ENCODE data around the gene TMEM243.

The TMEM243 gene

GRCh38 chr7:87154166-87154565 lies 65.4 kb downstream of the TMEM243 start:
- no peak for DNase-seq (ENCODE audit: low read depth)
- TF ChIP-seq CTCF (IDR thresholded peaks at IDR 0.05; ENCODE audit: low read depth, low read length) = no peak
- no peak for TF ChIP-seq MAX (IDR thresholded peaks at IDR 0.05; ENCODE audit: low read depth, low read length)
- TF ChIP-seq POLR2A (IDR thresholded peaks at IDR 0.05; ENCODE audit: extremely low read depth, insufficient read length) = no peak
- TF ChIP-seq MYC (IDR thresholded peaks at IDR 0.05; ENCODE audit: low read depth, low read length) = no peak
- H3K4me3 ChIP-seq (ENCODE audit: low read depth, low read length) = peak overlapping the region; percentile 71

GRCh38 chr7:87152897-87153641 lies 66.5 kb downstream of the TMEM243 start:
- TF ChIP-seq POLR2A (IDR thresholded peaks at IDR 0.05; ENCODE audit: extremely low read depth, insufficient read length) (no peak), MYC (IDR thresholded peaks at IDR 0.05; ENCODE audit: low read depth, low read length) (no peak; the same call in 1 of the 2 replicates), MAX (IDR thresholded peaks at IDR 0.05; ENCODE audit: low read depth, low read length) (no peak), CTCF (IDR thresholded peaks at IDR 0.05; ENCODE audit: low read depth, low read length) (no peak)
- H3K4me3 ChIP-seq (ENCODE audit: low read depth, low read length) = peak overlapping the region; percentile 71
- DNase-seq (ENCODE audit: low read depth) = peak; percentile 51

- H3K4me3 ChIP-seq (ENCODE audit: low read depth, low read length) = peak within 1 kb of the TSS; percentile 71
- peak; percentile 97 for DNase-seq (ENCODE audit: low read depth)
- TF ChIP-seq MYC (IDR thresholded peaks at IDR 0.05; ENCODE audit: low read depth, low read length) (peak; percentile 87), CTCF (IDR thresholded peaks at IDR 0.05; ENCODE audit: low read depth, low read length) (no peak), MAX (IDR thresholded peaks at IDR 0.05; ENCODE audit: low read depth, low read length) (peak; percentile 70), POLR2A (IDR thresholded peaks at IDR 0.05; ENCODE audit: extremely low read depth, insufficient read length) (peak; percentile 89)
Measured at GRCh38 chr7:87152112-87152896, 67.2 kb downstream of the TMEM243 start, which contains the start of gene DMTF1. TSS of gene DMTF1 (plus strand) at chr7:87152453. CDS start at chr7:87164942, 12,489 bp downstream.

GRCh38 chr7:87151729-87152111 lies 67.8 kb downstream of the TMEM243 start:
- DNase-seq (ENCODE audit: low read depth) = no peak
- peak overlapping the region; percentile 71 for H3K4me3 ChIP-seq (ENCODE audit: low read depth, low read length)
- TF ChIP-seq POLR2A (IDR thresholded peaks at IDR 0.05; ENCODE audit: extremely low read depth, insufficient read length) (no peak), MAX (IDR thresholded peaks at IDR 0.05; ENCODE audit: low read depth, low read length) (no peak), MYC (IDR thresholded peaks at IDR 0.05; ENCODE audit: low read depth, low read length) (no peak), CTCF (IDR thresholded peaks at IDR 0.05; ENCODE audit: low read depth, low read length) (no peak)

- no peak for DNase-seq (ENCODE audit: low read depth)
- TF ChIP-seq POLR2A (IDR thresholded peaks at IDR 0.05; ENCODE audit: extremely low read depth, insufficient read length) (no peak), CTCF (IDR thresholded peaks at IDR 0.05; ENCODE audit: low read depth, low read length) (no peak)
- H3K4me3 ChIP-seq (ENCODE audit: low read depth, low read length) = peak overlapping the region; percentile 71
Measured at GRCh38 chr7:87151002-87151728, 68.4 kb downstream of the TMEM243 start.
